ENCODE results near the gene CPN2.

The CPN2 gene

DNA sequence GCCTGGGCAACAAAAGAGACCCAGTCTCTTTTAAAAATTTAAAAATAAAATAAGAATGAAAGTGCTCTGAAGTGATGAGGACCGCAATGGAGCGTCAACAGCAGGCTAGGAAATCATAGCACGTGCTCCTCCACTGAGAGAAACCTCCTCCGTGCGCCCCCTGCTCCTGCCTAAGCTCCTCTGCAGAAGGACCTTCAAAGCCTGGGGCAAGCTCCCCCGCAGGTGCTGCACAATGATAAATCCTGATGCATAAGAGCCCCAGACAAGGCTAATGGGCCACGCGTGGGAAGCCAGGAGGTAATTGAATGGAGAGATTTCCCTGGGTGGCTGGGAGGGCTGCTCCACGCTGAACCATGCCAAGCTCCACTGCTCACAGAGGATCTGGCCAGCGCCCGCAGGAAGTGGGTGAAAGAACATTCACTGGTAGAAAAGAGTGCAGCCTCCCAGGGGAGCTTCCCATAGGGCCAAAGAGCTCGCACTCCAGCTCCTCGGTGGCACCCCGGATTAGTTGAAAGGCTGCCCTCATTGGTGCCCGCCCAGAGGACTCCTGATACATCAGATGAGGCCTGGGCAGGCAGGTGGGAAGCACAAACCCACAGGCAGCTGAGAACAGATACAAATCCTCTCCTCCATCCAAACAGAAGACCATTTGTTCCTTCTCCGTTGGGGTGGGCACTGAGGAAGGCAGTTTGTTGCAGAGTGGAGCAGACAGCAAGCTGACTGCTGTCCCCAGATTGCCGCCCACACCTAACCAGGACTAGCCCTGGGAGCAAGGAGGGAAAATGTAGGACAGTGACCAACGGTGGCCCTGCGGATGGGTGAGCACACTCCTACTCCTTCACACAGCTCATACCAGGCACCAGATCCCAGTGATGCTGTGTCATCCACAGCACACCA, 52.5 kb downstream of the CPN2 start:
- H3K27ac Mint-ChIP-seq: no peak overlapping the region
- no peaks in the 10 kb centered on the region for H3K36me3 Mint-ChIP-seq (ENCODE audit: low read depth)

DNA sequence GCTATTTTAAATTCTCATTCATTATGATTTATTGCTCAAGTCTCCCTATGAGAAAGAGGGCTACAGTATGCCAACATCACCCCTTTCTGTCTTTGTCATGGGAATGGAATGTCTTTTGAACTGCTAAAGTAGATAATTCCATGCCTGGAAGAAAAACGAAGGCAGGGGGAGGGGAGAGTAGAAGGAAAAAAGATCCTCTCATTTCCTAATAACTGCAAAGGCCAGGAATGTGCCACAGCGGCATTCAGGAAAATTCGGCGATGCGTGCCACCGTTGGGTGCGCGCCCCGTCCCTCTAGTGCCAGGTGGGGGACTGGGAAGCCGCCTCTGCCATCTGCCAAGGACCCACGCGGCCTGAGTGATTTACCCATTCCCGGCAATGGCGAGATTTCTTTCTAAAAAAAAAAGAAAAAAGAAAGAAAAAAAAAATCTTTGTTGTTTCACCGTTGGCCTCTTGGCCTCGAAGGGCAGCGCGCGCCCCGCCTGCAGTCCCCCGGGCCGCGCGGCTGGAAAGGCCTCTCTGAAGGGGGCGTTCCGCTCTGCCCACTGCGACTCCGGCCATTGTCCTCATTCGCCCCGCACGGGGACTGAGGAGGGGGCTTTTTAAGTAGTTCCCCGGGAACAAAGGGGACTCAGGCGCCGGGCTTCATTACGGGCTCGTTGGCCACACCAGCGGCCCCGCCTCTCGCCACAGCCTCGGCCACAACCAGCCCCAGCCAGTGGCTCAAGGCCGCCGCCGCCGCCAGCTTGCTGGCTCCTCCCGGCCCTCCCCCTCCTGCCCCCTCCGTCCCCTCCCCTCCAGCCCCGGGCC, 54.5 kb downstream of the CPN2 start:
- H3K36me3 Mint-ChIP-seq (ENCODE audit: low read depth): no peaks in the 10 kb centered on the region
- H3K27me3 Mint-ChIP-seq: peaks cover 8% of the 10 kb centered on the region
- no peak for DNase-seq
- no peak for ATAC-seq
- no peaks in the 10 kb centered on the region for H3K9me3 Mint-ChIP-seq
- H3K4me1 Mint-ChIP-seq: no peaks in the 10 kb centered on the region
- no peak overlapping the region for H3K4me3 Mint-ChIP-seq
- H3K27ac Mint-ChIP-seq: no peak overlapping the region

More for the DNA sequence above, 52.5 kb downstream of the CPN2 start:
- no peaks in the 10 kb centered on the region for H3K9me3 Mint-ChIP-seq
- ATAC-seq (peak; percentile 28), DNase-seq (no peak)
- H3K27me3 Mint-ChIP-seq: peaks cover 8% of the 10 kb centered on the region
- H3K4me3 Mint-ChIP-seq: no peak overlapping the region
- H3K4me1 Mint-ChIP-seq: no peaks in the 10 kb centered on the region

DNA sequence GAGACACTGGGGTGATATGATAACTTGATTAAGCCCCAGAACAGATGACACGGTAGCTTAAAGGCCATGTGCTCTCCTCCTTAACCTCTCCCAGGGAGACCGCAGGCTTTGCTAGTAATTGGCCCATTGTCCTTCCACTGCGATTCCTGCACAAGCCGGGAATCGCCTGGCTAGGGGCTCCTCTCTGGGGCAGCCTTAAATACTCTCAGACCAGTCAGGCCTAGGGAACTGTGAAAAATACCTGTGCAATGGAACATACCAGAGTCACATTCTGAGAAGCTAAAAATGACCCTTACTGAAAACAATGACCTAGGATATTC, 56.3 kb downstream of the CPN2 start:
- no peaks in the 10 kb centered on the region for H3K36me3 Mint-ChIP-seq (ENCODE audit: low read depth)
- no peaks in the 10 kb centered on the region for H3K9me3 Mint-ChIP-seq
- DNase-seq (no peak), ATAC-seq (no peak)
- no peak overlapping the region for H3K4me3 Mint-ChIP-seq
- H3K4me1 Mint-ChIP-seq: no peaks in the 10 kb centered on the region
- peaks cover 10% of the 10 kb centered on the region for H3K27me3 Mint-ChIP-seq
- H3K27ac Mint-ChIP-seq: no peak overlapping the region

DNA sequence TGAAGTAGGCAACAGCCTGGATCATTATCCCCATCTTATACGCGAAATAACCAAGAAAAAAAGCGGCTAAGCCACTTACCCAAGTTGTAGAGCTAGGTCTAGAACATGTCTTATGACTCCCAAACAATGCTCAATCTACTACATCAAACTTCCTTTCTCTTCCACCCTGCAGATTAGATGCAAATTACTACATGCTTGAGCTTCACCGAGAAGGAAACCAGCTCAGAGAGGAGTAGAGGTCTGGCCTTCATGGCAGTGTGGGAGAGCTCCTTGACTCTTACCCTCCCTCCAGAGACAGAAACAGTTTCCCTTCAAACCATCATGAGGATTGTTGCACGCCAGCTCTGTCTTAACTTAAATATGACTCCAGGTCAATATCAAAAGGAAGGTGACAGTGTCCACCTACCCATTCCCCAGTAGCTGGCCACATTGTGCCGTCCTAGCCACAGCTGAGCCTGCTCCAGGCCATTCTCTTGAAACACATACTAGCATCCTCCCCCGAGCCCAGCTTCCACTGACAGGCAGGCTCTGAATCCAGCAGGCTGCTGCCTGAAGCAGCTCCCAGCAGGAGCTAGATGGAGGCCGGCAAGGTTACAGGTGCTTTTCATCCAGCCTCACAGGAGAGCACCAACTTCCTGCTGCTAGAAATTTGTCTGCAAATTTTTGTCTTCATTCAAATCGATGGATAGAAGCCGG, 56.8 kb downstream of the CPN2 start:
- ATAC-seq: no peak
- peaks cover 10% of the 10 kb centered on the region for H3K27me3 Mint-ChIP-seq
- no peaks in the 10 kb centered on the region for H3K36me3 Mint-ChIP-seq (ENCODE audit: low read depth)
- DNase-seq: no peak
- H3K4me3 Mint-ChIP-seq: no peak overlapping the region
- H3K27ac Mint-ChIP-seq: no peak overlapping the region
- no peaks in the 10 kb centered on the region for H3K4me1 Mint-ChIP-seq
- no peaks in the 10 kb centered on the region for H3K9me3 Mint-ChIP-seq

DNA sequence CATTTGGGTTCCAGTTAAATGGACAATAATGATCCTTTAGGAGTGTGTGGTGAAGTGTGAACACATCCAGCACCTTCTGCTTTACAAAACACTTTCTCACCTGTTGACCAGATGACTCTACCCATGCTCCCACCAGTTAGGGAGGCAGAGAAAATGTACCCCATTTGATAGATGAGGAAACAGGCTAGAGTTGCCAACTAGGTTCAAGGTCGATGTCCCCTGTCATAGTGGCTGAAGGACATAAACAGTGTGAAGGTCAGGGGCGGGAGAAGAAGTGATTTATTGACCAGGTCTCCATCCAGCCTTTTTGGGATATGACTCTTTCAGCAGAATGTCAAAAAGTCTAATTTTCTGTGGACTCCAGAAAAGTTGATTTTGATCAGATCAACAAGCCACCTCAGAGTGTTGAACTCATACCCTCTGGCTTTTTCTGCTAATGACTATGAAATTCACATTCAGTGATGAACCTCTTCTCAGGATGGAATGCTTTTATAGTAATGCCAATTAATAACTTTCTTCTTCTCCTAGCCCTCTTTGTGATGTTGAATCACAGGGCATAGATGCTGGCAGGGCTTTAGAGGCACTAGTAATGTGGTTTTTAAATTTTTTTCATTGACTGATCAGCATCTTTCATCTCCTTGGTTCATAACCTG, 57.5 kb downstream of the CPN2 start:
- H3K4me3 Mint-ChIP-seq: no peak overlapping the region
- no peak overlapping the region for H3K27ac Mint-ChIP-seq
- H3K4me1 Mint-ChIP-seq: no peaks in the 10 kb centered on the region
- H3K36me3 Mint-ChIP-seq (ENCODE audit: low read depth): no peaks in the 10 kb centered on the region
- no peaks in the 10 kb centered on the region for H3K9me3 Mint-ChIP-seq
- peaks cover 10% of the 10 kb centered on the region for H3K27me3 Mint-ChIP-seq
- DNase-seq (no peak), ATAC-seq (no peak)

DNA sequence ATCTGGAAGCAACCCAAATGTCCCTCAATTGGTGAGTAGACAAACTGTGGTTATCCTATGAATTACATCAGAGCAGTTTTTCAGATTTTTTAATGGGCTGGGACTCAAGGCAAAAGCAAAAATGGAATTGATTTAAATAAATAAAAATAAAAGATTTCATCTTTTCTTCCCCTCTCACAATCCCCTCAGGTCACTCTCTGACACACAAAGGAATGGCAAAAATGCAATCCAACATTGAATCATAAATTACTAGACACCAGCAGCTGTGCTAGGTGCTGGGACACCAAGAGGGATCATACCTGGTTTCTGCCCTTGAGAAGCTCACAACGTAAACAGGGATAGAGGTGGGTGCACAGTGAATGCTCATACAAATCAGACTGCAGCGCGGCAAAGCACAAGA, 58.8 kb downstream of the CPN2 start:
- H3K36me3 Mint-ChIP-seq (ENCODE audit: low read depth): no peaks in the 10 kb centered on the region
- H3K27ac Mint-ChIP-seq: no peak overlapping the region
- no peak for DNase-seq
- H3K9me3 Mint-ChIP-seq: no peaks in the 10 kb centered on the region
- H3K4me1 Mint-ChIP-seq: no peaks in the 10 kb centered on the region
- no peak overlapping the region for H3K4me3 Mint-ChIP-seq
- peaks cover 10% of the 10 kb centered on the region for H3K27me3 Mint-ChIP-seq
- ATAC-seq: no peak
